HG03135 (cell line): ENCODE results near the gene CEP19.

Source experiments
- ATAC-seq: cut with Tn5 transposase; IDR thresholded peaks from one replicate; pipeline ENCODE4 v1.9.1; 2021; ENCODE audit warnings: mild to moderate bottlenecking, moderate library complexity; ENCODE audit not compliant: unreplicated experiment

Gene CEP19

GRCh38 chr3:196667056-196667825 is 44.8 kb downstream of the CEP19 start:
- ATAC-seq, result no peak

DNA sequence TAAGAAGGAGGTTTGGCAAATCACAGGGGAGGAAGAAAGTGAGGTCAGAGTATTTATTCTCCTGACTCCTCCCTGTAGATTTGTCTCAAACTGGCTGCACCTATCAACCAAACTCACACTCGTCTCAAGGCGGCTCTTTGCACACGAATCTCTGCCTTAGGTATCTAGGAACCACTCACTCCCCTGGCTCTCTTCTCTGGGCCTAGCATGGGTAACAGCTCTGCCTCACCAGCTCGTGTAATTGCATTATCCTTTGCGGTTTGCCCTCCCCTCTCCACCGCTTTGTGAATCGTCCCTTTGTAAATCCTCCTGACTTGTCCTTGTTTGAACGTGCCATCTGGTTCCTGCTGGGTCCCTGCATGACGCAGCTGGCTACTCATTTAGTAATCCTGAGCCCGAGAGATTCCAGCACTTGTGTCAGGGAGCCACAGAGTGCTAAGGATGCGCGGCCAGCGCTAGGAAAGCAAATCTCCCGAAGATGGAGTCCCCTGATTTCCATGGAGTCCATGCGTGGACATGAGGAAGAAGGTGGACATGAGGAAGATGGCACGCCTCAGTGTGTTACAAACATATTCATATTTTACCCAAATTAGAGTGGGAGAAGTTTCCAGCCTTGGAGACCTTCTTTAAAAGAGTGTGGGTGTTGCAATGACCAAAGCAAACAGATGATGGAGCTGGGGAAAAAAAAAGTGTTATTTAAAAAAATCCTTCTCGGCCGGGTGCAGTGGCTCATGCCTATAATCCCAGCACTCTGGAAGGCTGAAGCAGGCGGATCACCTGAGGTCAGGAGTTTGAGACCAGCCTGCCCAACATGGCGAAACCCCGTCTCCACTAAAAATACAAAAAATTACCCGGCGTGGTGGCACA is 45.8 kb downstream of the CEP19 start:
- no peak for ATAC-seq

DNA sequence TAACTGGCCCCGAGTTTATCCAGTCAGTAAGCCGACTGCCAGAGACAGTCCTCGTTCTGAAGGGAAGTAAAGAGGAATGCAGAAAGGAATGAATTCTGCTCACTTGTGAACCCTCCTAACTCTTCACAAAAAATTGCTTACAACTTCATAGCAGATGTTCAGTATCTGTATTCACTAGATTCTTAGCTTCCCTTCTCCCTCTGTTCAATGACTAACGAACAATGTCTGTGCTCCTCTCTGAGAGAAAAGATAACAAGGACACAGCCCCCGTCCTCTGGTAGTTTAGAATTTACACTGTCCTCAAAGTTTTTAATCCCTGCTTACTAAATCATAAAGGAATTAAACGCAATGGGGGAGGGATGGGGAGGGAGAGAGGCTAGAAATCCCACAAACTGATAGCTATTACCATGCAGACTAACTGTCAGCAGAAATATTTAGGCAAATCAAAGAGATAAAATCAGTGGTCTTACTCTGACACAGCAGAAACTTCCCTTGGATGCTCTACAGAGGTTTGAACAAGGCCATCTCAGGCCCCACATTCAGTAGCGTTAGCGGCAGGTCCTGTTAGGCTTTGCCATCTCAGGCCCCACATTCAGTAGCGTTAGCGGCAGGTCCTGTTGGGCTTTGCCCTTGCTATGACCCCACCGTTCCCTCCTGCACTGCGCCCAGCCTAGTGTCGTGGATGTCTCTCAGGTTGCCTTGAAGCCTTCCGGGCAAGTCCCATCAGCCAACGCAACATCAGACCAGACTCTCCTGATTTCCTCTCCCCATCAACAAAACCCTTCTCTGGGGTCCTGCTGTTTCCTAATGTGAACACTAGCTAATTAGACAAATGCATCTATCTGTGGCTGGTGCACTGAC is 49.1 kb downstream of the CEP19 start:
- ATAC-seq, result no peak

DNA sequence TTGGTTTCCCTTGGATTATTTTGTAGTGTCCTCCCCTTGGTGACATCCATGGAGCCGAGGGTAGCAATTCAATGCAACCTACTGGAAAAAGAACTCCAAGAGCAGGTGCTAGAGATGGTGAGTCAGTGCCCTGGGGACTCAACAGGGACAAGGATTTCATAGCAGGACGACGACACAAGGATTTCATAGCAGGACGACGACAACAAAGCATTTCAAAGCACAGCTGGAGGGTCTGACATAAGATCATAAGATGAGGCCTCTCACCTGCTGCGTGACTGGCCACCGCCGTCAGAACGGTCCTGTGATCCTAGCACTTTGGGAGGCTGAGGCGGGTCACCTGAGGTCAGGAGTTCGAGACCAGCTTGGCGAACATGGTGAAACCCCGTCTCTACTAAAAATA is 50.0 kb downstream of the CEP19 start:
- no peak for ATAC-seq

- ATAC-seq, result no peak
These were observed 50.6 kb downstream of the CEP19 start for GRCh38 chr3:196661400-196661799.

GRCh38 chr3:196660381-196661166 is 51.5 kb downstream of the CEP19 start:
- no peak for ATAC-seq

DNA sequence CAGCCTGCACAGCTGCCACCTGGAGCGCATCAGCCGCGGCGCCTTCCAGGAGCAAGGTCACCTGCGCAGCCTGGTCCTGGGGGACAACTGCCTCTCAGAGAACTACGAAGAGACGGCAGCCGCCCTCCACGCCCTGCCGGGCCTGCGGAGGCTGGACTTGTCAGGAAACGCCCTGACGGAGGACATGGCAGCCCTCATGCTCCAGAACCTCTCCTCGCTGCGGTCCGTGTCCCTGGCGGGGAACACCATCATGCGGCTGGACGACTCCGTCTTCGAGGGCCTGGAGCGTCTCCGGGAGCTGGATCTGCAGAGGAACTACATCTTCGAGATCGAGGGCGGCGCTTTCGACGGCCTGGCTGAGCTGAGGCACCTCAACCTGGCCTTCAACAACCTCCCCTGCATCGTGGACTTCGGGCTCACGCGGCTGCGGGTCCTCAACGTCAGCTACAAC is 52.1 kb downstream of the CEP19 start:
- no peak for ATAC-seq
